ENCODE data around the gene DNAH3. TPM values are rescaled to one million over a fixed set of nuclear protein-coding genes. Genes with fewer than 3 reads are reported as not detected.
A peak's percentile ranks its signal among the peaks of the same experiment; 100 is the strongest.

Gene DNAH3
- total and polyA plus RNA-seq, 2 of the 13 experiments (the other 11 are each of a cell fraction or from before 2014, with no cell fraction given), result 0.07 to 0.08 TPM

GRCh38 chr16:21162661-21163151 lies 12.1 kb upstream of the DNAH3 start (continued):
- TF ChIP-seq ZNF318 (CRISPR knock-in tag; IDR thresholded peaks at IDR 0.05) (no peak), SNAPC5 (CRISPR knock-in tag; IDR thresholded peaks at IDR 0.05; ENCODE audit: borderline replicate concordance) (no peak), USF2 (IDR thresholded peaks at IDR 0.05; ENCODE audit: low read depth, low read length) (no peak), USF2 (CRISPR knock-in tag; IDR thresholded peaks at IDR 0.05; ENCODE audit: borderline replicate concordance) (no peak), ZNF34 (CRISPR knock-in tag; IDR thresholded peaks at IDR 0.05; ENCODE audit: borderline replicate concordance) (no peak), RBFOX2 (IDR thresholded peaks at IDR 0.05; ENCODE audit: low read depth, low read length) (no peak), ARID3A (IDR thresholded peaks at IDR 0.05; ENCODE audit: low read depth, low read length) (0 out of 2 replicates have a peak, but pooled peaks have one; percentile 39), PATZ1 (CRISPR knock-in tag; IDR thresholded peaks at IDR 0.05) (no peak), ZNF687 (CRISPR knock-in tag; IDR thresholded peaks at IDR 0.05) (no peak)

Measured in HepG2 (cell line).